WTC11 (cell line): ENCODE measurements around the gene TDRD3.
A peak's percentile ranks its signal among the peaks of the same experiment; 100 is the strongest.

Experiments used
- CREB1 ChIP-seq: sonication (generic); formaldehyde crosslinking; IDR thresholded peaks from 2 replicates; pipeline ENCODE4 v1.8.0; 2023; ENCODE audit warnings: mild to moderate bottlenecking, missing genetic modification reagents
- CTCF ChIP-seq: fragments of 200-600 bp; IDR thresholded peaks from 2 replicates; pipeline ENCODE4 v1.8.0; 2022; ENCODE audit warnings: antibody characterized with exemption
- TF ChIP-seq, protein P1 (sequence below): sonication (generic); formaldehyde crosslinking; IDR thresholded peaks from 2 replicates; pipeline ENCODE4 v1.8.1; 2022; ENCODE audit warnings: missing genetic modification reagents, borderline replicate concordance
- TF ChIP-seq, protein P2 (sequence below): fragments of 250-450 bp; sonication (Bioruptor Pico); IDR thresholded peaks from 2 replicates; pipeline ENCODE4 v1.9.0; 2021; ENCODE audit warnings: moderate library complexity, mild to moderate bottlenecking, inconsistent platforms, borderline replicate concordance

DNA sequence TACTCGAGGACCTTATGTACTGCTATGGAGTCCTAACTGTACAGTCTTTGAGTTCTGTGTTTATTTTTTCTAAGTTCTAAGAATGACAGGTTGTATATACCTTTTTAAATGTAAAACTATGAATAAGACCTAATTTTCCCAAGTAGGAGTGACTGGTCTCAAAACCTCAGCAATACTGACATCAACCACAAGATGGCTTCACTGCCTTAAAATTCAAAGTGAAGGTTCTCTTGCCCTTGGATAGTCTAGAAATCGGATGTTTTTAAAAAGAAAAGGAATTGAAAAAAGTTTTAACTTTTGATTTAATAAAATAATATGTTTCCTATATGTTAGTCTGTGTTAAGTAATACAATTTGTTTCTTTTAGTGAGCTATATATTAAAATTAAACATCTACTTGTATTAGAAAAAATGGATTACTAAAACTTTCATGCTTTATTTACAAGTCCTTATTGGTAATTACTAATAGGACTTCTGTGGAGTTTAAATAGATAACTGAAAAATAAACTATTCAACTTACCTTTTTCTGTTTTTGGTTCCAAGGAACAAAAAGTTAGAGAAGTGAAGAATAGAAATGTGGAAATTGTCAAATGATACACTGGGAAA lies 52.0 kb downstream of the TDRD3 start:
- TF ChIP-seq CTCF (peak; percentile 61; the same call in 1 of the 2 replicates), CREB1 (no peak)
- TF ChIP-seq, protein P1, sequence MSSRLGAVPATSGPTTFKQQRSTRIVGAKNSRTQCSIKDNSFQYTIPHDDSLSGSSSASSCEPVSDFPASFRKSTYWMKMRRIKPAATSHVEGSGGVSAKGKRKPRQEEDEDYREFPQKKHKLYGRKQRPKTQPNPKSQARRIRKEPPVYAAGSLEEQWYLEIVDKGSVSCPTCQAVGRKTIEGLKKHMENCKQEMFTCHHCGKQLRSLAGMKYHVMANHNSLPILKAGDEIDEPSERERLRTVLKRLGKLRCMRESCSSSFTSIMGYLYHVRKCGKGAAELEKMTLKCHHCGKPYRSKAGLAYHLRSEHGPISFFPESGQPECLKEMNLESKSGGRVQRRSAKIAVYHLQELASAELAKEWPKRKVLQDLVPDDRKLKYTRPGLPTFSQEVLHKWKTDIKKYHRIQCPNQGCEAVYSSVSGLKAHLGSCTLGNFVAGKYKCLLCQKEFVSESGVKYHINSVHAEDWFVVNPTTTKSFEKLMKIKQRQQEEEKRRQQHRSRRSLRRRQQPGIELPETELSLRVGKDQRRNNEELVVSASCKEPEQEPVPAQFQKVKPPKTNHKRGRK (CRISPR knock-in tag): no peak
- TF ChIP-seq, protein P2, sequence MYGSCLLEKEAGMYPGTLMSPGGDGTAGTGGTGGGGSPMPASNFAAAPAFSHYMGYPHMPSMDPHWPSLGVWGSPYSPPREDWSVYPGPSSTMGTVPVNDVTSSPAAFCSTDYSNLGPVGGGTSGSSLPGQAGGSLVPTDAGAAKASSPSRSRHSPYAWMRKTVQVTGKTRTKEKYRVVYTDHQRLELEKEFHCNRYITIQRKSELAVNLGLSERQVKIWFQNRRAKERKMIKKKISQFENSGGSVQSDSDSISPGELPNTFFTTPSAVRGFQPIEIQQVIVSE (CRISPR knock-in tag): no peak
